HG02938 (cell line): ENCODE measurements around the gene RNF40.

ENCODE experiments used
- ATAC-seq: cut with Tn5 transposase; IDR thresholded peaks from one replicate; pipeline ENCODE4 v1.9.1; 2021; ENCODE audit warnings: mild to moderate bottlenecking, moderate library complexity; ENCODE audit not compliant: unreplicated experiment

The RNF40 gene

GRCh38 chr16:30740364-30741251, 21.5 kb upstream of the RNF40 start:
- no peak for ATAC-seq

- ATAC-seq = no peak
These were observed 20.6 kb upstream of the RNF40 start for GRCh38 chr16:30741461-30741914.

DNA sequence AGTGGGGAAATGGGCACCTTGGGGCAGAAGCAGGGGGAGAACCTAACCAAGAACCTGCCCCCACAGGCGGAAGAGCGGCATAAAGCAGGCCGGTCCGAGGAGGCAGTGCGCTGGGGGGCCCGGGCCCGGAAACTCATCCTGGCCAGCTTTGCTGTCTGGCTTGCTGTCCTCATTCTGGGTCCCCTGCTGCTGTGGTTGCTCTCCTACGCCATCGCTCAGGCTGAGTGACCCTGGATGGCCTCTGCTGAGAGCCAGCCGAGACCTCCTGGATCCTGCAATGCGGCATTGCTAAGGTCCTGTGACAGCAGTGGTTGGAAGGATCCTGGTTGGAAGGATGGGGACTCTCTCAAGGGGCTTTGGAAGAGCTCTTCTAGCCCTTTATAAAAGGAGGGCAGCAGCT, 18.4 kb upstream of the RNF40 start:
- no peak for ATAC-seq

DNA sequence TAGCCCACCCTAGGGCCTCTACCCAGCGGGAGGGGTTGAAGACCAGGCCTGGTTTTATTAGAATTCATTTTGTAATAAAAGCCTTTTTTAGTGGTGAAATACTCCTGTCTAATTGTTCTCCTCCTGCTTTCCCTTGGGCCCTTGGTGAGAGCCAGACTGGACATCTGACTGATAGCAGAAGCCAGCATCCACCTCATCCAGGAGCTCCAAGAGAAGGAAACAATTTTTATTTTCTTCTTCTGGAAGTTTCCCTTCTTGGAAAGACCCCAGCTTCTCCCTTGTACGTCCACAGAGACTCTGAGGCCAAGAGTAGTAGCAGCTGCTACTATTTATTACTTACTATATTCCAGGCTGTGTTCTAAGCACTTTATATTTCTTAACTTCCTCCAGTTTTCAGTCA, 17.9 kb upstream of the RNF40 start:
- ATAC-seq = no peak

DNA sequence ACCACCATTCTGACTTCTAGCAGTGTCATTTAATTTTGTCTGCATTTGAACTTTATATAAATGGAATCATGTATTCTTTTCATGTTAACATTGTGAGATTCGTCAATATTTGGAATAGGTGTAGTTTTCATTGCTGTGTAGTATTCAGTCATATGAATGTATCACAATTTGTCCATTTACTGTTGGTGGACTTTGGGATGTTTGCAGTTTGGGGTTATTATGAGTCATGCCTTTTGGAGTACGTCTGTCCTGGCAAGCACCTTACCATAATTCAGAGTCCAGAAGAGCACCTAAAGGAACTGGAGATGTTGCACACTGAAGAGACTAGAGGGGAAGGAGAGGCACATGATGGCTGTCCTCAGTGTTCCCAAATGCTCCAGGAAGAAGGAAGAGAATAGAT, 17.0 kb upstream of the RNF40 start:
- ATAC-seq = no peak

DNA sequence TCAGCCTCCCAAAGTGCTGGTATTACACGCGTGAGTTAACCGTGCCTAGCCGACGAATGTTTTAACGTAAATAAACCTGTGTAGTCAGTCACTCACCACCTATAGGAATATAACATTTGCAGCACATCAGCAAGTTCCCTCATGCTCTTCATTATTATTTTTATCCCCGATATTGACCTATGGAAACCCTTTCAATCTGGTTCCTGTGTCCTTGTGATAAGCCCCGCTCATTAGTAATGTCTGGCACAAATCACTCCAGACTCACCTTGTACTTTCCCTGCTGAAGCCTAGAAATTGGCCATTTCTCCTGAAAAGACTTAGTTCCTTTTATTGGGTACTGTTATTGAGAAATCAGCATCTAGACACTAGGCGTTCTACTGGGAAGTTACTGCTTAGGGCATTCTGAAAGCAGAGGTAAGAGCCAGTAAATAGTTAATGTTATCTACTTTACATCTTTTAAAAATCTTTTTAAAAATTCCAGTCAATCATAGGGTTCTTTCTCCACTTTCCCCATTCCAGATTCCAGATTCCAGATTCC, 15.4 kb upstream of the RNF40 start:
- no peak for ATAC-seq

DNA sequence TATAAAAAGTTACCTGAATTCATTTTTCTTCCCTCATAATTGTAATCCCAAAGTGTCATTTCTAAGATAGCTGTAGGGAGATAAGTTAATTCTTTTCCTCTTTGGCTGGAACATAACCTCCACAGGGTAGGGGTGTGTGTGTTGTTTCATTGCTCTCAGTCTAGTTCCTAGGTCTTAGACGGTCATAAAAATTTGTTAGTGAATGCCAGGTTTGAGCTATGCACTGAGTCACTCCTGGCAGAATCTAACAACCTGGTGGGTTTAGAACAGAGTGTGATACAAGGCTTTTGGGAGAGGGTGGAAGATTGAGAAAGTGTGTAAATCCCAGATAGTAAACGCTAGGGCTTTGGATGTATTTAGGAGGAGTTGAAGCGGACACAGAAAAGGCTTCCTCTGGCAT, 14.8 kb upstream of the RNF40 start:
- no peak for ATAC-seq

GRCh38 chr16:30747799-30748633, 14.1 kb upstream of the RNF40 start, which contains the start of gene PHKG2:
TSS of gene PHKG2 (plus strand) at chr16:30748425. CDS start at chr16:30748821, 396 bp downstream.
- peak; percentile 96 for ATAC-seq

DNA sequence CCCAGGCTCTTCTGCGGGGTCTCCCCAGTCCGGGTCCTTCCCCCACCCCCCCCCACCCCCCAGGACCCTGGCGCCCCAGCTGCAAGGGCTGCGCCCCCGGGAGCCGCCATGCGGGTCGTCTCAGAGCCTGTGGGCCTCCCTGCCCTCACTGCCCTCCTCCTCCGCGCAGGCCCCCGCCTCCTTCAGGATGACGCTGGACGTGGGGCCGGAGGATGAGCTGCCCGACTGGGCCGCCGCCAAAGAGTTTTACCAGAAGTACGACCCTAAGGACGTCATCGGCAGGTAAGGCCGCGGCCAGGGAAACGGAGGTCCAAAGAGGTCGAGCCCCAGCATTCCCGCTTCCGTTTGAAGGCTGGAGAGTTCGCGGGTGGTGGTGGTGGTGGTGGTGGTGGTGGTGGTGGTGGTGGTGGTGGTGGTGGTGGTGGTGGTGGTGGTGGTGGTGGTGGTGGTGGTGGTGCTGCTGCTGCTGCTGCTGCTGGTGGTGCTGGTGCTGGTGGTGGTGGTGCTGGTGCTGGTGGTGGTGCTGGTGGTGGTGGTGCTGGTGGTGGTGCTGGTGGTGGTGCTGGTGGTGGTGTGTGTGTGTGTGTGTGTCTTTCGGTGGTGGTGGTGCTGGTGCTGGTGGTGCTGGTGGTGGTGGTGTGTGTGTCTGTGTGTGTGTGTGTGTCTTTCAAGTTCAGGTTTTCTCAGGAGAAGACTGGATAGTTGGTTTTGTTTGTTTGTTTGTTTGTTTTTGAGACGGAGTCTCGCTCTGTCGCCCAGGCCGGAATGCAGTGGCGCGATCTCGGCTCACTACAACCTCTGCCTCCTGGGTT, 13.3 kb upstream of the RNF40 start:
- no peak for ATAC-seq

DNA sequence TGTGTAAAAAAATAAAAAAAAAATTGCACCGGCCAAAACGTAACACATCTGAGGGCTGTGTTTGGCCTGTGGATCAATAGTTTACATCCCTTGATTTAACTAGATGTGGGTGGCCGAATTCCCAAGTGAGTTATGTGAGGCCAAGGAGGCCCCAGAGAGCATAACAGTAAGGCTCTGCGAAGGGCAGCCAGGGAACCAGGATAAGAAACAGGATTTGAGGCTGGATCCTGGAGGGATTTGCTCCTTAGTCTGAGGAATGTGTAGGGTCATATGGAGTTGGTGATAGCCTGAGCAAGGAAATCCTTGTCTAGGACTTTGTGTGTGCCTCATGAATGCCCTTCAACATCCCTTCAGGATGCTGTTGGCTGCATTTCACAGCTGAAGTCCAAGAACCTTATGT, 11.9 kb upstream of the RNF40 start:
- ATAC-seq = no peak

DNA sequence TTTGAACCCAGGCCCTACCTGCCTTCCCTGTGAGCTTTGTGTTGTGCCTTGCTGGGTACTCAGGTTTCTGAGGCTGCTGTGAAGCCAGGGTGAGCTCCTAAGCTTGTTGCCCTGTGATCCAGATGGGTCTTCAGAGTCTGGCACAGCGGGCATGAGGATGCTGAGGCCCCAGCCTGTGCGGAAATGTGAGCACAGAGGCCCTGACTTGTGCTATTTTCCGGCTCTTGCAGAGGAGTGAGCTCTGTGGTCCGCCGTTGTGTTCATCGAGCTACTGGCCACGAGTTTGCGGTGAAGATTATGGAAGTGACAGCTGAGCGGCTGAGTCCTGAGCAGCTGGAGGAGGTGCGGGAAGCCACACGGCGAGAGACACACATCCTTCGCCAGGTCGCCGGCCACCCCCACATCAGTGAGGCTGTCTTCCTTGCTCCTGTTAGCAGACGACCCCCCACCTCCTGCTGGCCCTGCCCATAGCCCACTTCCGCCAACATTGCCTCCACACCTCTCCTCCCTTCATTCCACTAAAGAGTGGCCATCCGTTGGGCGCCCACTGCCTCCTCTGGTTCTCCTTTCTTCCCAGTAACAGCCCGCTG, 11.2 kb upstream of the RNF40 start:
- no peak for ATAC-seq

- no peak for ATAC-seq
These were observed 8.5 kb upstream of the RNF40 start for GRCh38 chr16:30753596-30753995.

GRCh38 chr16:30755955-30756780, 6.0 kb upstream of the RNF40 start:
- no peak for ATAC-seq

DNA sequence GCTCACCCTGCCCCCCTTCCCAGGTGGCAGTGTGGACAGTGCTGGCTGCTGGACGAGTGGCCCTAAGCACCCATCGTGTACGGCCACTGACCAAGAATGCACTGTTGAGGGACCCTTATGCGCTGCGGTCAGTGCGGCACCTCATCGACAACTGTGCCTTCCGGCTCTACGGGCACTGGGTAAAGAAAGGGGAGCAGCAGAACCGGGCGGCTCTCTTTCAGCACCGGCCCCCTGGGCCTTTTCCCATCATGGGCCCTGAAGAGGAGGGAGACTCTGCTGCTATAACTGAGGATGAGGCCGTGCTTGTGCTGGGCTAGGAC, 5.4 kb upstream of the RNF40 start:
- no peak for ATAC-seq

DNA sequence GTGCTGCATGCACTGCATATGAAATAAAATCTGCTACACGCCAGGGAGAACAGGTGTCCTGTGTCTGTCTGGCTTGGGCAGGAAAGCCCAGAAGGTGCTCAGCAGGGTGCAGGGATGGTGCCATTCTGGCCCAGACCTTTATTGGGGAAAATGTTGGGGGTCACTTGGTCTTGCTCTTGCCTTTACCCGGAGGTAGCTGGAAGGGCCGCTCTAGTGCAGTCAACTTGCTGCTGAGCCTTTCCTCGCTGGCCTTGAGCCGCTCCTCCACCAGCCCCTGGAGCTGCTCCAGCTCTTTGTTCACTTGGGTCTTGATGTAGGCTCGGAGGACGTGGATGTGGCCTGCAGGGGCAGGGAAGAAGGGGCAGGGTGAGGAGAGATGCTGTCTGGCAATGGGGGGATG, 4.8 kb upstream of the RNF40 start:
- no peak for ATAC-seq

DNA sequence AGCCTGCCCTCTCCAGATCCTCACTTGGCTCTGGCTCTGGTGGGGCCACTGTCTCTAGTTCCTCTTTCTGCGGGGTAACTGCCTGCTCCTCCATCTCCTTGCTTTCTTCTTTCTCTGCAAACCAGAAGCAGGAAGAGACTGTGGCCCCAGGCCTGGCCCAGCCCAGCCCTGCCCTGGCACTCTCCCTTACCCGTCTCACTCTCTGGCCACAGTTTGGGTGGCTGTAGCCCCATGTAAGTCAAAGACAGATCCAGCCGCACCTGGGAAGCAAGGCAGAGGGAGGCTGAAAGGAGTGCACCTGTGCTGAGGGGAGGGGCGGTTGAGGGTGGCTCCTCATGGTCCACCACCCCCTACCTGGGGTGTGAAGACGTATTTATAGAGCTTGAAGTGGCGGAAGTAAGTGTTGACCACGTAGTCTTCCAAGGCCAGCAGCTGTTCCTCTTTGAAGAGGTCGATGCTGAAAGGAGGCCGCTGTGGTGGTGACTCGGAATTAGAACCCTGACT, 3.1 kb upstream of the RNF40 start:
- ATAC-seq = no peak

DNA sequence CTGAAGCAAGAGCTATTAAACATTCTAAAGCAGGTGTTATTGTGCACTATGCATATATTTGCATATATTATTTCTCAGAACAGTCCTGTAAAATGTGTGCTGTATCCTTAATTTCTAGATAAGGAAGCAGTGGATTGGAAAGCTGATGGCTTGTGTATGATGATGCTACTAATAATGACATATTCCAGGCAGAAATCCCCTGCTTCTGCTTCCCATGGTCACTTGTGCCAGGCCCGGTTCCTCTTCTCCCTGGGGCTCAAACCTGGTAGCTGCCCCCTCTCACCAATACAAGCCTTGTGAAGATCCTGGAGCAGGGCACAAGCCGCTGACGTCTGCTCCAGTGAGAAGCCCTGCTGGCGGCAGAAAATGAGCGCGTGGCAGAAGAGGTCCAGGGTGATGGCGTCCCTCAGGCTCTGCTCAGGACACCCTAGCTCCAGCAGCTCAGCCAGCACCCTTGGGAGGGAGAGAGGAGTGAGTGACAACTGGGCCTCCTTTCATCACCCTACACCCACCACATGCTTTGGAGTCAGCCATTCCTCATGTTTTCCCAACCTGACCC, 2.0 kb upstream of the RNF40 start:
- ATAC-seq = no peak

DNA sequence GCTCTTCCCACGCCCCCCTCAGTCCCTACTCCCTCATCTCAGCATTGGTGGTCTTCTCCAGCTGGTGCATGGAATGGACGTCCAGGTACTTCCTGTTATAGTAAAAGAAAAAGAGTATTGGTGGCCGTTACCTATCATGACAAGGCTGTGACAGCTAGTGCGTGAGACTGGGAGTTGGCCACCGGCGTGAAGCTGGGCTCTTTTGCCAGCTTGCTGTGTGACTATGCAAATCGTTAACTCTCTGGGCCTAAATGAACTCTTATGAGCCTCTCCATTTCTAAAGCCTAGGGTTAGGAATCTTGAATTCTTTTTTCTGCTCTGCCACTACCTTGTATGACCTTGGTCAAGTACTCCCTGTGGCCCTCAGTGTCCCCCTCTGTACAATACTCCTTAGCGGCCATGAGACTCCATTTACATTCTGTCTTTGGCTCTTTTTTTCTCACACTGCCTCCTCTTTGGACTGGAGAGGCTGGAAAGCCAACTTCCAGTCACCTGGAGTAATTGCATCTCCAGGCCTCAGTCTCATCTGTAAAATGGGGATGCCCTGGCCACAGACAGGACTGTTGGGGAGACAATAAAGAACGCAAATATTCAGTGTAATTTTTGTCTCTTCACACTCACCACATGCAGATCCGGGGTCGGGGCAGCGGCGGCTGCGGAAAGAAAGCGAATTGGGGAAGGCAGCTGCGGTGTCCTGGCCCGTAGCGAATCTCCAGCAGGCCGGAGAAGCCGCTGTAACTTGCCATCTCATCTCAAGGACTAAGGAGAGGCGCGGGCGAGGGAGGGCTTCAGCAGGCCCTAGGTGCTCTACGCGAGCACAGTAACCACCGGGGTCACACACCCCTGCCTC, 1.3 kb upstream of the RNF40 start:
- ATAC-seq = no peak
